ENCODE data around the gene CHST6. TPM values are rescaled to one million over a fixed set of nuclear protein-coding genes. Genes with fewer than 3 reads are reported as not detected.
"Not testable (repeated sequence)": the region's sequence is repeated elsewhere in the genome, so short reads cannot be mapped to it uniquely, and the experiment has no call there.

Gene CHST6
- total and polyA plus RNA-seq, 2 donors = 0.09 to 0.87 TPM

DNA sequence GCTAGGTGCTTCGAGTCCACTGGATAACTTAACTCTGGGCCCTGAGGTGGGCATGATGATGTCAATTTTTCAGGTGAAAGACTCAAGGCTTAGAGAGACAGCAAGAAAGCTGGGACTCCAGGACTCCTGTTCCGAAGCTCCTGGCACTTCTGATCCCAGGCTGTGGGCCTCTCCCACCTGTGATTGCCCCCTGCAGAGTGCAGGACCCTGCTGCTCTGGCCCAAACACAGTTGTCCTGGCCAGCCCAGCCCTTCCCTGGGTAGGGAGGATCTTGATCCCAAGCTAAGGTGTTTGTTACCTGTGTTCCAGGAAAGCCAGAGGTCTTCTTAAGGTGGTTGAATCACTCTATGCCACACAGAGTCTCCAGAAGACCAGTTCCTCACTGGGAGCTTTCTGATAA lies 37.5 kb upstream of the CHST6 start:
- 89% methylated on average over 2 of the region's 2 CpGs for WGBS
- no peak for DNase-seq (ENCODE audit: low read depth in 6 of 9, low spot score in 9 of 9)
- no peak overlapping the region for H3K4me3 ChIP-seq (ENCODE audit: low read length in 2 of 2)
- H3K27ac ChIP-seq (ENCODE audit: low read depth in 1 of 2, low read length in 1 of 2) = no peak overlapping the region
- H3K9me3 ChIP-seq (ENCODE audit: control insufficient read depth in 2 of 2, insufficient read depth in 1 of 2, low read length in 1 of 2) = no peaks in the 10 kb centered on the region
- H3K4me1 ChIP-seq (ENCODE audit: control insufficient read depth in 2 of 2, insufficient read depth in 2 of 2, low read length in 2 of 2) = no peaks in the 10 kb centered on the region
- no peaks in the 10 kb centered on the region for H3K27me3 ChIP-seq (ENCODE audit: control insufficient read depth in 2 of 2, insufficient read depth in 1 of 2, low read length in 1 of 2)
- H3K36me3 ChIP-seq (ENCODE audit: control insufficient read depth in 2 of 2, insufficient read depth in 2 of 2, low read length in 1 of 2) = no peaks in the 10 kb centered on the region

DNA sequence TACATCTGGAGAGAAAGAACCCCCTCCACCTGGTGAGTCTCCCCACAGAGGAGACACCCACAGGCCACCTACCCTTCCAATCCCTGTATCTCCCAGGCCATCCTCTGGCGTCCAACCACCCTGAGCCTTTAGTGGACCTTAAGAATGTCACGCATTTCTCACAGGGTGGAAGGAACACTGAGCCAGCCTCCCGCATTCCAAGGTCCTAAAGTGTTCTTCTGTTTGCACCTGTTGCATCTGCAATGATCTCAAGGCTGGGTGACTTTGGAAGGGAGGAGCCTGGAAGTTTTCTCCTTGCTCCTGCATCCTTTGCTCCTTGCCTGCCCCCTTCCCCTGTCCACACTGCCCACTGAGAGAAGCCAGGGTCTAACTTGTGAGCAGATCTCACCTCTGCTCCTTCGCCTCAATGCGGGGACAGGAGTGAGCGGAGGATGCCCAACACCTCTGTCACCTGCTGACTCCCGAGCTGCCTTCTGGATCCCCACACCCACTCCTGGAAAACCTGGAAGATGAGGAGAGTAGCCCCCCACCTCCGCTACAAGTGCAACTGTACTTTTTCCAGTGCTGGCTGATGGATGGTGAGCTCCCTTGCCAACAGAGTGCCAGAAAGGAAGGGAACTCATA lies 37.0 kb upstream of the CHST6 start:
- Histone ChIP-seq H3K9me3 (ENCODE audit: control insufficient read depth in 2 of 2, insufficient read depth in 1 of 2, low read length in 1 of 2) (no peaks in the 10 kb centered on the region), H3K4me3 (ENCODE audit: low read length in 2 of 2) (no peak overlapping the region), H3K36me3 (ENCODE audit: control insufficient read depth in 2 of 2, insufficient read depth in 2 of 2, low read length in 1 of 2) (no peaks in the 10 kb centered on the region), H3K4me1 (ENCODE audit: control insufficient read depth in 2 of 2, insufficient read depth in 2 of 2, low read length in 2 of 2) (no peaks in the 10 kb centered on the region), H3K27me3 (ENCODE audit: control insufficient read depth in 2 of 2, insufficient read depth in 1 of 2, low read length in 1 of 2) (no peaks in the 10 kb centered on the region), H3K27ac (ENCODE audit: low read depth in 1 of 2, low read length in 1 of 2) (no peak overlapping the region)
- 97% methylated on average over 8 of the region's 8 CpGs for WGBS
- no peak for DNase-seq (ENCODE audit: low read depth in 6 of 9, low spot score in 9 of 9)

DNA sequence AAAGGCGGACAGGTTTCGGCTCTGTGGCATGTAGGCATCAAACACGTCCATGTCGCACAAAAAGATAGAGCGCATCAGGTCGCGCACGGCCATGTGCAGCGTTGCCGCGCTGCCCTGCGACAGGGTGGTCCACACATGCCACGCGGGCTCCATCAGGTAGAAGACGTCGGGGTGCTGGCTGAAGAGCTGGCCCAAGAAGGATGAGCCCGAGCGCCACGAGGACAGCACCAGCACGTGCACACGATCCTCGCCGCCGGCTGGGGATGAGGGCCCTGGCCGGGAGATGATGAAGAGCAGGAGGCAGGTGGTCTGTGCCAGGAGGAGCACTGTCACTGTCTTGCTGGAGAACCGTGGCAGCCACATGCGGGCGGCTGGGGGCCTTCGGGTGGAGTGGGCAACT lies 34.7 kb upstream of the CHST6 start:
- 99% methylated on average over 29 of the region's 29 CpGs for WGBS
- Histone ChIP-seq H3K9me3 (ENCODE audit: control insufficient read depth in 2 of 2, insufficient read depth in 1 of 2, low read length in 1 of 2) (no peaks in the 10 kb centered on the region), H3K4me3 (ENCODE audit: low read length in 2 of 2) (no peak overlapping the region), H3K4me1 (ENCODE audit: control insufficient read depth in 2 of 2, insufficient read depth in 2 of 2, low read length in 2 of 2) (no peaks in the 10 kb centered on the region), H3K27ac (ENCODE audit: low read depth in 1 of 2, low read length in 1 of 2) (no peak overlapping the region), H3K27me3 (ENCODE audit: control insufficient read depth in 2 of 2, insufficient read depth in 1 of 2, low read length in 1 of 2) (no peaks in the 10 kb centered on the region), H3K36me3 (ENCODE audit: control insufficient read depth in 2 of 2, insufficient read depth in 2 of 2, low read length in 1 of 2) (no peaks in the 10 kb centered on the region)
- DNase-seq (ENCODE audit: low read depth in 6 of 9, low spot score in 9 of 9) = no peak

DNA sequence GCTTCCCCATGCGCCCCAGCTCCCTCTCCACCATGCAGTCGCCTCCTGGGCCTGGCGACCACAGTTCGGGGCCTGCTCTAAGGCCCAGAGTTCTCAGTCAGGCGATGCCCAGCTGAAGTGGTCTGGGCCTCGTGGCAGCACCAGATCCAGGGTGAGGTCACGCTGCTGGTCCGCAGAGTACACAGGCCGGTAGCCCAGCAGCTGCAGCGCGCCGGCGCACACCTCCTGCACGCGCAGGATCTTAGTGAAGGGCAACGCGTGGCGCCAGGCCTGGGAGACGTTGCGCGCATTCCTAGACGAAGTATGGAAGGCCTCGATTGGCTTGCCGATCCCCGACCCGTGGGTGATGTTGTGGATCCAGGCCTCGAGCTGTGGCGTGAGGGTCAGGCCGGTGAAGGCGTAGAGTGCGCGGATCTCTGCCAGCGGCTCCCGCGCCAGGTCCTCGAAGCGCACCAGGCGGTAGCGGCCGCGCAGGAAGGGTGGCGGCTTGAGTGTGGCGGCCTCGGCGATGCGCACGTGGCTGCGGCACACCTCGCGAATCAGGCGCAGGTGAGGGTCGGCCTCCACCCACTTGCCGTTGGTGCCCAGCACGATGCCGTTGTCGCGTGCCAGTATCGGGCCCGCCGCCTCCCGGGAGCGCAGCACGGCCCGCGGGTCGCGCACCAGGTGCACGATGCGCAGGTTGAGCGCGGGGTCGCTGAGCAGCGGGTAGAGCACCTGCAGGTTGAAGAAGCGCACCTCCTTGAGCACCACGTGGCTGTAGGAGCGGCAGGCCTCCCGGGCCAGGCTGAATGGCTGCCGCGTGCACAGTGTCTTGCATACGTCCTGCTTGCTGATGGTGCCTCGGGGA lies 34.0 kb upstream of the CHST6 start:
- WGBS = 97% methylated on average over 81 of the region's 81 CpGs

DNA sequence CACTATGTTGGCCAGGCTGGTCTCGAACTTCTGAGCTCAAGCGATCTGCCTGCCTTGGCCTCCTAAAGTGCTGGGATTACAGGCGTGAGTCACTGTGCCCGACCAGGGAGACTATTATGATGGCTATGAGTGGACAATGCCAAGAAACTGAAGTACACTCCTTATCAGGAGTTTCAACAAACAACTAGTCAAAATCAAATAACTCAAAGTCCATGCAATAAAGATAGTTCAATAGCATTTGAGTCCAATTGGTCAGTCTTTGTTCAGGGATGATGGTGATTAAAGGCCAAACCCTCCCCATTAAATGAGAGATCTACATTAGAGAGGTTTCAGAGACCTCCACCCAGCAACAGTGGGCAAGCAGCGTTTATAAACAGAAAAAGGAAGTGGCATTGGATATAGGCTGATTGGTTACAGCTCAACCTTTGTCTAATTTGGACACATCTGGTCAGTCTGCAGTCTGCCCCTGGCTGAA lies 32.6 kb upstream of the CHST6 start:
- Histone ChIP-seq H3K36me3 (ENCODE audit: control insufficient read depth in 2 of 2, insufficient read depth in 2 of 2, low read length in 1 of 2) (no peaks in the 10 kb centered on the region), H3K4me1 (ENCODE audit: control insufficient read depth in 2 of 2, insufficient read depth in 2 of 2, low read length in 2 of 2) (no peaks in the 10 kb centered on the region), H3K9me3 (ENCODE audit: control insufficient read depth in 2 of 2, insufficient read depth in 1 of 2, low read length in 1 of 2) (no peaks in the 10 kb centered on the region), H3K27ac (ENCODE audit: low read depth in 1 of 2, low read length in 1 of 2) (no peak overlapping the region), H3K4me3 (ENCODE audit: low read length in 2 of 2) (no peak overlapping the region), H3K27me3 (ENCODE audit: control insufficient read depth in 2 of 2, insufficient read depth in 1 of 2, low read length in 1 of 2) (no peaks in the 10 kb centered on the region)
- no peak for DNase-seq (ENCODE audit: low read depth in 6 of 9, low spot score in 9 of 9)
- whole genome bisulfite sequencing = 91% methylated on average over 5 of the region's 5 CpGs

More for the DNA sequence above, 34.0 kb upstream of the CHST6 start:
- no peaks in the 10 kb centered on the region for H3K36me3 ChIP-seq (ENCODE audit: control insufficient read depth in 2 of 2, insufficient read depth in 2 of 2, low read length in 1 of 2)
- H3K27me3 ChIP-seq (ENCODE audit: control insufficient read depth in 2 of 2, insufficient read depth in 1 of 2, low read length in 1 of 2) = no peaks in the 10 kb centered on the region
- no peak for DNase-seq (ENCODE audit: low read depth in 6 of 9, low spot score in 9 of 9)
- no peak overlapping the region for H3K27ac ChIP-seq (ENCODE audit: low read depth in 1 of 2, low read length in 1 of 2)
- H3K9me3 ChIP-seq (ENCODE audit: control insufficient read depth in 2 of 2, insufficient read depth in 1 of 2, low read length in 1 of 2) = no peaks in the 10 kb centered on the region
- H3K4me1 ChIP-seq (ENCODE audit: control insufficient read depth in 2 of 2, insufficient read depth in 2 of 2, low read length in 2 of 2) = no peaks in the 10 kb centered on the region
- no peak overlapping the region for H3K4me3 ChIP-seq (ENCODE audit: low read length in 2 of 2)

DNA sequence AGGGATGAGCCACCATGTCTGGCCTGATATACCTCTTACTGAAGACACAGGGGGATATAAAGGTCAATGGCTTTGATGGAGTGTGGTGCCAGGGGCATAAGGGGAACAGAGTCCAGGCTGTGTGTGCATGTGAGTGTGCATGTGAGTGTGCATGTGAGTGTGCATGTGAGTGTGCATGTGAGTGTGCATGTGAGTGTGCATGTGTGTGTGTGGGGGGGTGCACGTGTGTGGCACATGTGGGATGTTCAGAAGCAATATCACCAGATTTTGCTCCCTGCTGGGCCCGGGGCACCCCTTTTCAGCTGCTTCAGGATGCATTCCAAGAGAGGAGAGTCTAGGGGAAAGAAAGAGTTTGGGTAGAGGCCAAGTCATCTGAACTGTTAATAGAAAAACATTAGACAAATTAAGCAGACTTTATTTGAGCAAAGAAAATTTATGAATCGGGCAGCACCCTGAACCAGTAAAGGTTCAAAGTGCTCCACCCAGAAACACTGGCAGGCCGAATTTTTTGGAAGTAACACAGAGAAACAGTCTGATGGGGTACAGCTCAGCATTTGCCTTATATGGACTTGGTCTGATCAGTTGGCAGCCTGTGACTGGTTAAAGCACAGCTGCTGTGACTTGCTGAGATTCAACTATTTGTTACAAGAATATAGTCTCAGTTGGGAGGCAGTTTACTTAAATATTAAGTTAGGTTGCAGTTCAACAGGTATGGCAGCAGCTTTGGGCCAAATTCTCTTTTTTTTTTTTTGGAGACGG lies 31.0 kb upstream of the CHST6 start:
- Histone ChIP-seq H3K27me3 (ENCODE audit: control insufficient read depth in 2 of 2, insufficient read depth in 1 of 2, low read length in 1 of 2) (no peaks in the 10 kb centered on the region), H3K4me3 (ENCODE audit: low read length in 2 of 2) (no peak overlapping the region), H3K36me3 (ENCODE audit: control insufficient read depth in 2 of 2, insufficient read depth in 2 of 2, low read length in 1 of 2) (no peaks in the 10 kb centered on the region), H3K4me1 (ENCODE audit: control insufficient read depth in 2 of 2, insufficient read depth in 2 of 2, low read length in 2 of 2) (no peaks in the 10 kb centered on the region), H3K9me3 (ENCODE audit: control insufficient read depth in 2 of 2, insufficient read depth in 1 of 2, low read length in 1 of 2) (no peaks in the 10 kb centered on the region), H3K27ac (ENCODE audit: low read depth in 1 of 2, low read length in 1 of 2) (no peak overlapping the region)
- 98% methylated on average over 5 of the region's 5 CpGs for WGBS
- no peak for DNase-seq (ENCODE audit: low read depth in 6 of 9, low spot score in 9 of 9)

DNA sequence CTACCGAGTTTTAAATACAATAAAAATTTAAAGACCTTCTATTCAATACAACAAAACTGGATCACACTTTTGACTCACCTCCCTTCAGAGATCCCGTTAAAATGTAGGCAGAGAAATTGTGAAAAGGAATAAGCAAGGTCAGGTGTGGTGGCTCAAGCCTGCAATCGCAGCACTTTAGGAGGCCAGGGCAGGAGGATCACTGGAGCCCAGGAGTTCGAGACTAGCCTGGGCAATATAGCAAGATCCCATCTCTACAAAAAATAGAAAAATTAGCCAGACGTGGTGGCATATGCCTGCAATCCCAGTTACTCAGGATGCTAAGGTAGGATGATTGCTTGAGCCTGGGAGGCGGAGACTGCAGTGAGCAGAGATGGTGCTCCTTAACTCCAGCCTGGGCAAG lies 23.9 kb upstream of the CHST6 start:
- H3K27ac ChIP-seq (ENCODE audit: low read depth in 1 of 2, low read length in 1 of 2) = no peak overlapping the region
- DNase-seq (ENCODE audit: low read depth in 6 of 9, low spot score in 9 of 9) = no peak
- peaks cover 0 to 20% of the 10 kb centered on the region in 2 donors for H3K27me3 ChIP-seq (ENCODE audit: control insufficient read depth in 2 of 2, insufficient read depth in 1 of 2, low read length in 1 of 2)
- peaks cover 0 to 6% of the 10 kb centered on the region in 2 donors for H3K4me1 ChIP-seq (ENCODE audit: control insufficient read depth in 2 of 2, insufficient read depth in 2 of 2, low read length in 2 of 2)
- WGBS = 97% methylated on average over 6 of the region's 6 CpGs
- H3K9me3 ChIP-seq (ENCODE audit: control insufficient read depth in 2 of 2, insufficient read depth in 1 of 2, low read length in 1 of 2) = no peaks in the 10 kb centered on the region
- H3K4me3 ChIP-seq (ENCODE audit: low read length in 2 of 2) = no peak overlapping the region
- no peaks in the 10 kb centered on the region for H3K36me3 ChIP-seq (ENCODE audit: control insufficient read depth in 2 of 2, insufficient read depth in 2 of 2, low read length in 1 of 2)

DNA sequence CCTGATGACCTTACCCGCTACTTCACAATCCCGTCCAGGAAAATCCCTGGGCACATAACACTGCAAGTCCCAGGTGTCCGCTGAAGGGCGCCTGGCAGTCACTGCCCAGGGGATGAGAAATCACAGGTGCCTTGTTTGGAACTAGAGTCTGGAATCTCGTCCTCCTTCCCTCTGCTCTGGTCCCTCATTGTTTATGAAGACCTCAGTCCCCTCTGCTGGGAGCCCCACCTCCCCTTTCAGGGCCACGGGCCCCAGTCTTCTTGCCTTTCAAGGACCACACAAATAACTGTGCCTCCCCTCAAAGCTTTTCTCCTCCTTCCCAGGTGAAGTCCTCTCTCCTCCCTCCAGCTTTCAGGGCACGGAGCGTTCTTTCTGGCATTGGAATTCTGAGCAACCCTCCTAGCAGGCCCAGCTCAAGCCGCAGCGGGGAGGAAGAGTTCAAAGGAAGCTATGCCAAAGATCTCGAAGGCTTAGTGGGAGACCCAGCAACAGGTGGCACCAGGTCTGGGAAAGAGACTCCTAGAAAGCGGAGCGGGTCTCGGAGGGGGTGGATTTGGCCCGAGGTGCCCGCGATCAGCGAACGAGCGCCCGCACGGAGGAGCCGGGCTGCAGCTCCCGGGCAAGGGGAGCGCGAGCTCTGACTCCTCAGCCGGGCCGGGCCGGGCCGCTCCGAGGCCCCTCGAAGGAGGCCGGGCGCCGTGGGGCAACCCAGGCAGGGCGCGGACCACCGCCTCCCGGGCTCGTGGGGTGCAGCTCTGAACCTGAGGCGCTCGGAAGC lies 21.1 kb upstream of the CHST6 start:
- H3K36me3 ChIP-seq (ENCODE audit: control insufficient read depth in 2 of 2, insufficient read depth in 2 of 2, low read length in 1 of 2); H3K4me1 ChIP-seq (ENCODE audit: control insufficient read depth in 2 of 2, insufficient read depth in 2 of 2, low read length in 2 of 2); H3K9me3 ChIP-seq (ENCODE audit: control insufficient read depth in 2 of 2, insufficient read depth in 1 of 2, low read length in 1 of 2): not testable (repeated sequence)
- Histone ChIP-seq H3K4me3 (ENCODE audit: low read length in 2 of 2) (peak overlapping the region; percentile 58 to 67), H3K27ac (ENCODE audit: low read depth in 1 of 2, low read length in 1 of 2) (peak overlapping the region in 1 of 2 donors; percentile 78), H3K27me3 (ENCODE audit: control insufficient read depth in 2 of 2, insufficient read depth in 1 of 2, low read length in 1 of 2) (peaks cover 0 to 20% of the 10 kb centered on the region in 2 donors)
- WGBS = 12% methylated on average over 42 of the region's 42 CpGs
- DNase-seq (ENCODE audit: low read depth in 6 of 9, low spot score in 9 of 9) = peak in 3 of 9 donors; percentile 16 to 25 (median 22)

Data from thymus (tissue), 11 donors.